Neural progenitor cell (in vitro differentiated cells): ENCODE results near the gene S100PBP.

Experiments
- EZH2 ChIP-seq: fragments of 200-600 bp; sonication (generic); IDR thresholded peaks from 2 replicates; pipeline ENCODE4 v1.6.1; 2017; ENCODE audit warnings: antibody characterized with exemption, mild to moderate bottlenecking, moderate library complexity
- TF ChIP-seq, protein P1 (sequence below): fragments of 200-600 bp; sonication (generic); IDR thresholded peaks from 2 replicates; pipeline ENCODE4 v1.5.1; 2017; ENCODE audit warnings: antibody characterized with exemption, mild to moderate bottlenecking

GRCh38 chr1:32894019-32894600 is 76.7 kb downstream of the S100PBP start:
- TF ChIP-seq, protein P1, sequence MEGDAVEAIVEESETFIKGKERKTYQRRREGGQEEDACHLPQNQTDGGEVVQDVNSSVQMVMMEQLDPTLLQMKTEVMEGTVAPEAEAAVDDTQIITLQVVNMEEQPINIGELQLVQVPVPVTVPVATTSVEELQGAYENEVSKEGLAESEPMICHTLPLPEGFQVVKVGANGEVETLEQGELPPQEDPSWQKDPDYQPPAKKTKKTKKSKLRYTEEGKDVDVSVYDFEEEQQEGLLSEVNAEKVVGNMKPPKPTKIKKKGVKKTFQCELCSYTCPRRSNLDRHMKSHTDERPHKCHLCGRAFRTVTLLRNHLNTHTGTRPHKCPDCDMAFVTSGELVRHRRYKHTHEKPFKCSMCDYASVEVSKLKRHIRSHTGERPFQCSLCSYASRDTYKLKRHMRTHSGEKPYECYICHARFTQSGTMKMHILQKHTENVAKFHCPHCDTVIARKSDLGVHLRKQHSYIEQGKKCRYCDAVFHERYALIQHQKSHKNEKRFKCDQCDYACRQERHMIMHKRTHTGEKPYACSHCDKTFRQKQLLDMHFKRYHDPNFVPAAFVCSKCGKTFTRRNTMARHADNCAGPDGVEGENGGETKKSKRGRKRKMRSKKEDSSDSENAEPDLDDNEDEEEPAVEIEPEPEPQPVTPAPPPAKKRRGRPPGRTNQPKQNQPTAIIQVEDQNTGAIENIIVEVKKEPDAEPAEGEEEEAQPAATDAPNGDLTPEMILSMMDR = no peak
- no peak for TF ChIP-seq EZH2
